M059J (cell line): ENCODE measurements around the gene GJD2. TPM values are rescaled to one million over a fixed set of nuclear protein-coding genes. Genes with fewer than 3 reads are reported as not detected.
A peak's percentile ranks its signal among the peaks of the same experiment; 100 is the strongest.

Source experiments
- DNase-seq: peaks from one replicate; pipeline ENCODE4 v3.0.0-alpha.2; 2012; ENCODE audit warnings: low read depth
- total RNA-seq: library from RNA; depleted of rRNA; stranded (reverse); fragments of >200 nt; shearing (Covaris generic); gene quantifications from 2 replicates; pipeline ENCODE4 v1.2.3, GENCODE V29; 2014; rRNA removed

GJD2 gene
- not detected in 2 replicates for total RNA-seq

GRCh38 chr15:34754674-34755418 is at the start of gene GJD2:
TSS of gene GJD2 (minus strand) at chr15:34754998. CDS start at chr15:34754488, 510 bp downstream.
- DNase-seq = no peak

- DNase-seq = no peak
Observed at GRCh38 chr15:34804113-34804512, 49.3 kb upstream of the GJD2 start.

GRCh38 chr15:34802803-34803750 is 48.3 kb upstream of the GJD2 start:
- DNase-seq = no peak

- no peak for DNase-seq
Observed at GRCh38 chr15:34802371-34802770, 47.6 kb upstream of the GJD2 start.

- peak; percentile 65 for DNase-seq
Observed at GRCh38 chr15:34799149-34800101, 44.6 kb upstream of the GJD2 start.

- no peak for DNase-seq
Observed at GRCh38 chr15:34796847-34797435, 42.1 kb upstream of the GJD2 start.

GRCh38 chr15:34795267-34796081 is 40.7 kb upstream of the GJD2 start, which contains the start of gene ACTC1:
TSS of gene ACTC1 (minus strand) at chr15:34795549. CDS start at chr15:34794808, 741 bp downstream.
- peak; percentile 62 for DNase-seq

GRCh38 chr15:34794590-34795206 is 39.9 kb upstream of the GJD2 start:
- no peak for DNase-seq

GRCh38 chr15:34793901-34794300 is 39.1 kb upstream of the GJD2 start:
- DNase-seq = no peak

- no peak for DNase-seq
Observed at GRCh38 chr15:34793071-34793470, 38.3 kb upstream of the GJD2 start.

GRCh38 chr15:34791701-34792100 is 36.9 kb upstream of the GJD2 start:
- DNase-seq = no peak

- DNase-seq = no peak
Observed at GRCh38 chr15:34790121-34790520, 35.3 kb upstream of the GJD2 start.

- DNase-seq = no peak
Observed at GRCh38 chr15:34789326-34789725, 34.5 kb upstream of the GJD2 start.

GRCh38 chr15:34786206-34786605 is 31.4 kb upstream of the GJD2 start:
- no peak for DNase-seq

- no peak for DNase-seq
Observed at GRCh38 chr15:34783991-34784390, 29.2 kb upstream of the GJD2 start.

GRCh38 chr15:34783431-34783830 is 28.6 kb upstream of the GJD2 start:
- DNase-seq = no peak

GRCh38 chr15:34782901-34783300 is 28.1 kb upstream of the GJD2 start:
- DNase-seq = no peak

- DNase-seq = no peak
Observed at GRCh38 chr15:34780725-34781124, 25.9 kb upstream of the GJD2 start.

GRCh38 chr15:34776606-34777105 is 21.9 kb upstream of the GJD2 start:
- DNase-seq = no peak

GRCh38 chr15:34773917-34774316 is 19.1 kb upstream of the GJD2 start:
- no peak for DNase-seq
